NCI-H2196 treated with DMSO at 0.1 percent for 48 hours (cell line): Measurements from ENCODE around the gene SH3YL1.

Source experiments
- DNase-seq: peaks from one replicate; lab custom pipeline; 2025; ENCODE audit not compliant: unreplicated experiment; lab: John Stamatoyannopoulos, UW

SH3YL1 gene

GRCh38 chr2:258933-259332 lies 4.9 kb downstream of the SH3YL1 start:
- DNase-seq, result no peak

- no peak for DNase-seq
These were observed 6.0 kb downstream of the SH3YL1 start for GRCh38 chr2:257842-258241.

- DNase-seq, result no peak
These were observed 6.4 kb downstream of the SH3YL1 start for GRCh38 chr2:257429-257828.

- DNase-seq, result no peak
These were observed 7.7 kb downstream of the SH3YL1 start for GRCh38 chr2:256094-256493.

GRCh38 chr2:255195-255594 lies 8.6 kb downstream of the SH3YL1 start:
- no peak for DNase-seq

- no peak for DNase-seq
These were observed 9.6 kb downstream of the SH3YL1 start for GRCh38 chr2:254241-254640.

- no peak for DNase-seq
These were observed 10.6 kb downstream of the SH3YL1 start for GRCh38 chr2:253202-253638.

- DNase-seq, result no peak
These were observed 11.7 kb downstream of the SH3YL1 start for GRCh38 chr2:252001-252602.

- no peak for DNase-seq
These were observed 14.2 kb downstream of the SH3YL1 start for GRCh38 chr2:249538-250042.

GRCh38 chr2:248724-249123 lies 15.1 kb downstream of the SH3YL1 start:
- no peak for DNase-seq

- DNase-seq, result peak; percentile 3
These were observed 17.2 kb downstream of the SH3YL1 start for GRCh38 chr2:246489-247144.

GRCh38 chr2:244547-244946 lies 19.3 kb downstream of the SH3YL1 start:
- DNase-seq, result no peak

GRCh38 chr2:238869-239268 lies 25.0 kb downstream of the SH3YL1 start:
- DNase-seq, result no peak

- DNase-seq, result no peak
These were observed 25.4 kb downstream of the SH3YL1 start for GRCh38 chr2:238431-238830.

GRCh38 chr2:237878-238277 lies 26.0 kb downstream of the SH3YL1 start:
- DNase-seq, result no peak

- DNase-seq, result no peak
These were observed 26.8 kb downstream of the SH3YL1 start for GRCh38 chr2:236993-237539.

GRCh38 chr2:234421-234820 lies 29.4 kb downstream of the SH3YL1 start:
- DNase-seq, result no peak

- no peak for DNase-seq
These were observed 30.8 kb downstream of the SH3YL1 start for GRCh38 chr2:233030-233429.

GRCh38 chr2:231521-232185 lies 32.2 kb downstream of the SH3YL1 start:
- no peak for DNase-seq

- no peak for DNase-seq
These were observed 35.1 kb downstream of the SH3YL1 start for GRCh38 chr2:228518-229278.

GRCh38 chr2:228115-228514 lies 35.7 kb downstream of the SH3YL1 start:
- no peak for DNase-seq
